NCI-H1105 (cell line): ENCODE data around the gene CSAG3.
"Not testable (repeated sequence)": the region's sequence is repeated elsewhere in the genome, so short reads cannot be mapped to it uniquely, and the experiment has no call there.

Source experiments
- DNase-seq: peaks from one replicate; lab custom pipeline; 2025; lab: John Stamatoyannopoulos, UW

CSAG3 gene

GRCh38 chrX:152758918-152759317 is at the start of gene CSAG3:
CSAG3 (plus strand) TSS chrX:152759218.
- not testable (repeated sequence) for DNase-seq

GRCh38 chrX:152713195-152713594 is 45.8 kb upstream of the CSAG3 start:
- DNase-seq, result not testable (repeated sequence)

DNA sequence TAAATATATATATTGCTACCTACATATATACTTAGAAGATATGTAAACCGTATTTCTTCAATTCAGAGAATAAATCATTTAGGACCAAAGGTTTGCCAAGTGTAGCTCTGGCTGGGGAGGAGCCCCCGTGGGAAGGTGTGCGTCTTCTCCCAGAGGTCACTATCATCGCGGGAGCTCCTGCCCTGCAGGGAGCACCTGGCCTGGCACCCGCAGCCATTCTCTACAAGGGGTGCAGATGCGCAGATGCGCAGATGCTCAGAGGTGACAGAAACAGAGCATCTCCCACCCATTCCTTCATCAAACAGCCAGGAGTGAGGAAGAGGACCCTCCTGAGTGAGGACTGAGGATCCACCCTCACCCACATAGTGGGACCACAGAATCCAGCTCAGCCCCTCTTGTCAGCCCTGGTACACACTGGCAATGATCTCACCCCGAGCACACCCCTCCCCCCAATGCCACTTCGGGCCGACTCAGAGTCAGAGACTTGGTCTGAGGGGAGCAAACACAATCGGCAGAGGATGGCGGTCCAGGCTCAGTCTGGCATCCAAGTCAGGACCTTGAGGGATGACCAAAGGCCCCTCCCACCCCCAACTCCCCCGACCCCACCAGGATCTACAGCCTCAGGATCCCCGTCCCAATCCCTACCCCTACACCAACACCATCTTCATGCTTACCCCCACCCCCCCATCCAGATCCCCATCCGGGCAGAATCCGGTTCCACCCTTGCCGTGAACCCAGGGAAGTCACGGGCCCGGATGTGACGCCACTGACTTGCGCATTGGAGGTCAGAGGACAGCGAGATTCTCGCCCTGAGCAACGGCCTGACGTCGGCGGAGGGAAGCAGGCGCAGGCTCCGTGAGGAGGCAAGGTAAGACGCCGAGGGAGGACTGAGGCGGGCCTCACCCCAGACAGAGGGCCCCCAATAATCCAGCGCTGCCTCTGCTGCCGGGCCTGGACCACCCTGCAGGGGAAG is 44.9 kb upstream of the CSAG3 start, which contains the start of gene MAGEA2B:
TSS of gene MAGEA2B (plus strand) at position 814 of the 973 bp plus-strand sequence. CDS start 2,479 bp downstream, outside the sequence.
- DNase-seq, result not testable (repeated sequence)

DNA sequence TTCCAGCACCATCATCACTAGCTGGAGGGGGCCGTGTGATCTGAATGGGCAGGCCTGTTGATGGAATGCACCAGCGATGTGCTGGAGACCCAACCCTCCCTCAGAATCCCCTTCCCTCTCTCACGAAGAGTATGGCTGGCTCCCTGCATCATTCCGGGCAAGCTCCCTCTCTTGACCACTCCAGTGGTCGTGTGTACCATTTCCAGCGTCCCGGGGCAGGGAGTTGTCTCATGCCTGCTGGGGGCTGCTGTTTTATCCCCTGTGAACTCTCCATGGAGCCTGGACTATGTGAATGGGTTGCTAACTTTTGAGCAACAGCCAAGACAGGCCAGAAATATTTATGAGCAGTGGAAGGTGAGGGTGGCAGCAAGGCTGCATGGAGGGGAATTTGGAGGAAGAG is 33.6 kb upstream of the CSAG3 start:
- no peak for DNase-seq

DNA sequence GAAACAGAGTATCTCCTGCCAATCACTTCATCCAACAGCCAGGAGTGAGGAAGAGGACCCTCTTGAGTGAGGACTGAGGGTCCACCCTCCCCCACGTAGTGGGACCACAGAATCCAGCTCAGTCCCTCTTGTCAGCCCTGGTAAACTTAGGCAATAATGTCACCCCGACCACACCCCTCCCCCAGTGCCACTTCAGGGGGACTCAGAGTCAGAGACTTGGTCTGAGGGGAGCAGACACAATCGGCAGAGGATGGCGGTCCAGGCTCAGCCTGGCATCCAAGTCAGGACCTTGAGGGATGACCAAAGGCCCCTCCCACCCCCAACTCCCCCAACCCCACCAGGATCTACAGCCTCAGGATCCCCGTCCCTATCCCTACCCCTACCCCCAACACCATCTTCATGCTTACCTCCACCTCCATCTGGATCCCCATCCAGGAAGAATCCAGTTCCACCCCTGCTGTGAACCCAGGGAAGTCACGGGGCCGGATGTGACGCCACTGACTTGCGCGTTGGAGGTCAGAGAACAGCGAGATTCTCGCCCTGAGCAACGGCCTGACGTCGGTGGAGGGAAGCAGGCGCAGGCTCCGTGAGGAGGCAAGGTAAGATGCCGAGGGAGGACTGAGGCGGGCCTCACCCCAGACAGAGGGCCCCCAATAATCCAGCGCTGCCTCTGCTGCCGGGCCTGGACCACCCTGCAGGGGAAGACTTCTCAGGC is 25.6 kb upstream of the CSAG3 start, which contains the start of the genes CSAG1 and MAGEA12:
TSS of gene CSAG1 (minus strand) at position 461 of the 715 bp plus-strand sequence. CDS start 1,261 bp downstream, outside the sequence.
TSS of gene MAGEA12 (plus strand) at position 497 of the 715 bp plus-strand sequence. CDS start 2,405 bp downstream, outside the sequence.
- peak; percentile 87 for DNase-seq

- not testable (repeated sequence) for DNase-seq
Measured at GRCh38 chrX:152734143-152734858, 24.7 kb upstream of the CSAG3 start.

DNA sequence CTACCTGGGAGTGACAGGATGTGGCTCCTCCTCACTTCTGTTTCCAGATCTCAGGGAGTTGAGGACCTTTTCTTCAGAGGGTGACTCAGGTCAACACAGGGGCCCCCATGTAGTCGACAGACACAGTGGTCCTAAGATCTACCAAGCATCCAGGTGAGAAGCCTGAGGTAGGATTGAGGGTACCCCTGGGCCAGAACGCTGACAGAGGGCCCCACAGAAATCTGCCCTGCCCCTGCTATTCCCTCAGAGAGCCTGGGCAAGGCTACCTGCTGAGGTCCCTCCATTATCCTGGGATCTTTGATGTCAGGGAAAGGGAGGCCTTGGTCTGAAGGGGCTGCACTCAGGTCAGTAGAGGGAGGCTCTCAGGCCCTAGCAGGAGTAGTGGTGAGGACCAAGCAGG is 23.9 kb upstream of the CSAG3 start:
- no peak for DNase-seq

GRCh38 chrX:152735860-152736511 is 23.0 kb upstream of the CSAG3 start:
- DNase-seq, result no peak

DNA sequence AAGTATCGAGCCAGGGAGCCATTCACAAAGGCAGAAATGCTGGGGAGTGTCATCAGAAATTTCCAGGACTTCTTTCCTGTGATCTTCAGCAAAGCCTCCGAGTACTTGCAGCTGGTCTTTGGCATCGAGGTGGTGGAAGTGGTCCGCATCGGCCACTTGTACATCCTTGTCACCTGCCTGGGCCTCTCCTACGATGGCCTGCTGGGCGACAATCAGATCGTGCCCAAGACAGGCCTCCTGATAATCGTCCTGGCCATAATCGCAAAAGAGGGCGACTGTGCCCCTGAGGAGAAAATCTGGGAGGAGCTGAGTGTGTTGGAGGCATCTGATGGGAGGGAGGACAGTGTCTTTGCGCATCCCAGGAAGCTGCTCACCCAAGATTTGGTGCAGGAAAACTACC is 22.5 kb upstream of the CSAG3 start:
- not testable (repeated sequence) for DNase-seq

GRCh38 chrX:152738560-152738959 is 20.5 kb upstream of the CSAG3 start:
- DNase-seq, result no peak

- not testable (repeated sequence) for DNase-seq
Measured at GRCh38 chrX:152753686-152754650, 5.0 kb upstream of the CSAG3 start, which contains the start of gene MAGEA2. MAGEA2 (minus strand) TSS chrX:152753842; CDS start chrX:152751363, 2,479 bp downstream.

DNA sequence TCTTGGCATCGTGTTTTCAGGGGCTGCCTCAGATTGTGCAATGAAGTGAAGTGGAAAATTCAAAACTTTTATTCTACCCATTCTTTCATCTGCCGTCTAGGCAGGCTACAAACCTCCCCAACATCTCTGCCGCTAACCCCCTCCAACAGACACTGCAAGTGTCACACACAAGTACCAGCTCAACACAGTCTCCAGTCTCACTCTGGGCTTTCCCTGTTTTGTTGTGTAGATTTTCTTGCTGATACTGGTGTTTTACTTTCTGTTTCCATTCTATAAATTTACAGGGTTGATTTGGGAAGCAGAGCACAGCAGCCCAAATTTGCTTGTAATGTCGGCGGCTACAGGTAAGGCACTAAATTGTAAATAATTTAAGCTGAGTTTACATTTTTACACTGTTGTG is 4.1 kb upstream of the CSAG3 start:
- DNase-seq, result not testable (repeated sequence)

GRCh38 chrX:152759544-152759943 is 526 bp downstream of the CSAG3 start:
- not testable (repeated sequence) for DNase-seq

DNA sequence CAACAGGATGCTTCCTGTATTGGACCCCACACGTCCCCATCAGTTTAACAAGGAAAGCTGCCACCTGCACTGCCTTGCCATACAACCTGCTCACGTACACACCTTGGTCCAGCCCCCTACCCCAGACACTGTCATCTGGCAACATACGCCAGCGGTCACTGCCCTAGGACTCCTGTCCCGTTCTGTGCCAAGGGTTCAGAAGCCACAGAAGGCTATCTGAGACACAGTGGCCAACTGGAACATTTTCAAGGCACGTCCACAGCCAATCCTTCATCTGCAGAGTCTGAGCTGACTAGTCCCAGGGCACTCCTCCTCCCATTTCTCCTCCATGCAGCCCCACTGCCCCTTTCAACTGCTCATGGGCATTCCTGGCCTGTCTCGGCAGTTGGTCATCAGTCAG is 2.6 kb downstream of the CSAG3 start:
- not testable (repeated sequence) for DNase-seq

DNA sequence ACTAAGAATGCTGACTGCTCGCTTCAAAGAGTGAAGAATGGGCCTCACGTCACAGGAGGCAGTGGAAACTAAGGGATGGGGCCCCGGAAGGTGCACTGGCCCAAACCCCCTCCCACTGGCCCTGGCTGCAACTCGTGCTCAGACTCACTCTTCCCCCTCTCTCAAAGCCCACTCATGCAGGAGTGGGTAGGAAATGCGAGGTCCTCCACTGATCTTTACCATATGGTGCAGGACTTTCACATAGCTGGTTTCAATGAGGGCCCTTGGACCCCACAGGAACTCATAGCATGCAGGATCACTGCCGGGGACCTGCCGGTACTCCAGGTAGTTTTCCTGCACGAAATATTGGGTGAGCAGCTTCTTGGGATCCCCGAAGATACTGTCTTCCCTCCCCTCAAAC is 7.5 kb downstream of the CSAG3 start:
- not testable (repeated sequence) for DNase-seq

GRCh38 chrX:152769549-152770289 is 10.7 kb downstream of the CSAG3 start, which contains the start of gene MAGEA6:
MAGEA6 (minus strand) TSS chrX:152769689; CDS start chrX:152767650, 2,039 bp downstream.
- DNase-seq, result not testable (repeated sequence)

GRCh38 chrX:152787062-152787461 is 28.0 kb downstream of the CSAG3 start:
- not testable (repeated sequence) for DNase-seq

DNA sequence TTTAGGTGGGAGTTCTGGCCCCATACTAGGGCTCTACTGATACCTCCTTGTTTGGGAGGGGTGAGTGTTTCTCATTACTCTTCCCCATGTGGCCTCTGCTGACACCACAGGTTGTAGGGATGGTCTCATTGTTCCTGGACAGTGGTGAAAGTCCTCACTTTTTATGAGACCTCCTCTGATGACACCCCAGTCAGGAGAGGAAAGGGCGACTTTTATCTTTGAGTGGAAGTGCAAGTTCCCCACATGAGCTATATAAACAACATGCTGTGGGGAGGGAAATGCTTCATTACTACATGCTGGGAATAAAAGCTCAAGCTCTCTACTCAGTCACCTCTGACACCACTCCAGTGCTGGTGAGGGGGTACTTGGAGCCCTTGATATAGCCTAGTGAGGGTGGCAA is 39.9 kb downstream of the CSAG3 start:
- no peak for DNase-seq

DNA sequence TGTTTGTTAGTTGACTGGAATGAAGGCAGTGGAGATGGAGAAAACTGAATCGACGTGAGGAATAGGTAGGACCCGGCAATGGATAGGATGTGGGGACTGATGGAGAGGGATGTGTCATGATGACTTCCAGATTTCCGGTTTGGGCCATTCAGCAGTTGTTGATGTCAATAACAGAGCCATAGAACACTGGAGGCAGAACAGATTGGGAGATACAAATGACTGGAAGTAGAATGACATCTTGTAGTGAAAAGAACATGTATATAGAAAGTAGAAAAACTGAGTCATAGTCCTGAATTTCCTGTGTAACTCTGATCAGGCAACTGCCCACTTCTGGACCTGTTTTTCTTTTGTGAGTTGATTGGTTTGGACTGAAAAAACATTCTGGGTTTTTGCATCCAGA is 47.0 kb downstream of the CSAG3 start:
- DNase-seq, result no peak
